SKM-1 treated with dmso at 0.1 percent for 144 hours (cell line): ENCODE measurements around the gene ZDBF2.
"Not testable (repeated sequence)": the region's sequence is repeated elsewhere in the genome, so short reads cannot be mapped to it uniquely, and the experiment has no call there.

Source experiments
- DNase-seq: peaks from one replicate; lab custom pipeline; 2025; ENCODE audit not compliant: unreplicated experiment; lab: John Stamatoyannopoulos, UW

The ZDBF2 gene

DNA sequence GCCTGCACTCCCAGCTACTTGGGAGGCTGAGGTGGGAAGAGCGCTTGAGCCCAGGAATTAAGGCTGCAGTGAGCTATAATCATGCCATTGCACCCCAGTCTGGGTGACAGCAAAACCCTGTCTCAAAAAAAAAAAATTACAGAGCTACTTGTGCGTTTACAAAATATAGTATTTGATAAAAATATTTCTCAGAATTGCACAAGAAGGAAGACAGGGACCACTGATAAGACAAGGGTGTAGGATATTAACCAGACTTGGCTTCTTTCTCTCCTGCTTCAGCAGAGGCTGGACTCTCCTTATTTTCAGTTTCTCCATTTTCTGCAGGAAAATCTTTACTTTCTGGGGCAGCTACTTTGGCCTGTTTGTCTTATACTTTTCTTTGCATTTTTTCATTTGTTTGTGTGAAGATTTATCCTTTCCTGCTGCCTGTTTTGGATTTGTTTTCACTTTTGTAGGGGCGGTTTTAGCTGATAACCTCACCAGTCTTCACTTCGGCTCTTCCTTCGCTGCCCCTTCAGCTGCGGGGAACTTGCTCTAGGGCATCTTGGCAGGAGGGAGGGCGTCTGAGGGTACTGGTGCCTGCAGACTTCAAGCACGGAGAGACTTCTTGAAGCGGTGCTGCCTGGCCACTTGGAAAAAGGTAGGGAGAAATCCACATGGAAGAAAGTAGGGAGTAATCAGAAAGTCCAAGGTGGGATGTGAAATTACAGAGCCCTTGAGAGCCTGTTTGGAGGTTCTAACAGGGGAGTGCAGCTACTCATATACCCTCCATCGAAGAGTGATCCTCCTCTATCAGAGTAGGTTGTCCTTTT is 14.9 kb upstream of the ZDBF2 start:
- DNase-seq: peak; percentile 15

- DNase-seq: peak; percentile 9
Measured at GRCh38 chr2:206260188-206261012, 14.1 kb upstream of the ZDBF2 start.

DNA sequence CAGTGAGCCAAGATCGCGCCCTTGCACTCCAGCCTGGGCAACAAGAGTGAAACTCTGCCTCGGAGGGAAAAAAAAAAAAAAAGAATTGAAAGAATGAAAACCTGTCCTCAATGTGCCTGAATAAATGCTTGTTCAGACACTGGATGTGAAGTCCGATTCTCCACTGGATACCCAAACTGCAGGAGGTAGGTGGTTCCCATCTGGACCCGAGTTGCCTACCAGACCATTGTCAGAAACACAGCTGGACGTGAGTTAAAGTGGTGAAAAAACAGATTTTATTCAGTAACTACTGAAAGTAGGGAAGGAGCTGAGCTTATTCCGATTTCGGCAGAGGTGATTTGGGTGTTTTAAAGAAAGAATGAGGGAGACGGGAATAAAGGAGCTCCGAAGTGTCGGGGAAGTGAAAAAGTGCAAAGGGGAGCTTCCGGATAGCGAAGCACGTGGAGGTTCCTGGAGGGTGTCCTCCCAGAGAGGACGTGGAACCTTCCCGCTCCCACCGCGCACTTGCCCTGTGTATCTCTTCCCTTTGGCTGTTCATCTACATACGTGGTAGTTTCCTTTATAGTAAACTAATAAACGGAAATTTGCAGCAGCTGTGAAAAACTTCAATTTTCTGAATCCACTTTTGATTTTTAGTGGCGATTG is 10.4 kb upstream of the ZDBF2 start:
- DNase-seq: no peak

GRCh38 chr2:206266130-206267125 is 8.0 kb upstream of the ZDBF2 start:
- no peak for DNase-seq

DNA sequence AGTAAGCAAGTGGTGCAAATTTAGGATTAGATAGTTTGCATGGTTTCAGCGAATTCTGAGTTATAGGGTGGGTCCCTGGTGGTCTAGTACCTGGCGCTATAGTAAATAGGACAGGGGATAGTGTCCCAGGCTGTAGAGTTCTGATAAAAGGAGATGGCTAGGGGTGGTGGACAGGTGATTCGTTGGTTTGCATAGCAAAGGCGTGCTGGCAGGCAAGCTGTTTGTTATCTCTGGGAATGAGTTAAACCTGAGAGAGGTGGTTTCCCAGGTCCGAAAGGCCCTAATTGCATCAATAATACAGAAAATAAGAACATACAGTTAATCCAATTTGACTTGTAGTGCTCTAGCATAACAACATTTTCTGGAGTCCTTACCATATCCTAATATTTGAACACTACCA is 6.9 kb upstream of the ZDBF2 start:
- DNase-seq: no peak

DNA sequence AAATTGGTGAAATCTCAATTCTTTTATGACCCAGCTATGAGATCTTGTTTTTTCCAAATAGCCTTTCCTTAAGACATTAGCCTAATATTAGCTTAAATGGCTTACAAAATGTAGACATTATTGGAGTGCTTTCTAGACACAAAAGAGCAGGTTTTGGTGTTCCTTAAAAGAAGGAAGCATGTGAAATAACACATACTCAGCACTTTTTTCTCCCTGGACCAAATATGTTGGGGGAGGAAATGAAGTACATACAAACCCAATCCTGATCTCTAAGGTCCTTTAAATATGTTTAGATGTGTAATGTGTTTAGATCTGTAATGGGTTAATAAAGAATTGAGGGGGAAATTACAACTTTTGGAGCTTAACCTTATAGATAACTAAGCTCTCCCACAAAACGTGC is 3.4 kb upstream of the ZDBF2 start:
- DNase-seq: no peak

GRCh38 chr2:206273905-206274304 is 558 bp upstream of the ZDBF2 start:
- no peak for DNase-seq

DNA sequence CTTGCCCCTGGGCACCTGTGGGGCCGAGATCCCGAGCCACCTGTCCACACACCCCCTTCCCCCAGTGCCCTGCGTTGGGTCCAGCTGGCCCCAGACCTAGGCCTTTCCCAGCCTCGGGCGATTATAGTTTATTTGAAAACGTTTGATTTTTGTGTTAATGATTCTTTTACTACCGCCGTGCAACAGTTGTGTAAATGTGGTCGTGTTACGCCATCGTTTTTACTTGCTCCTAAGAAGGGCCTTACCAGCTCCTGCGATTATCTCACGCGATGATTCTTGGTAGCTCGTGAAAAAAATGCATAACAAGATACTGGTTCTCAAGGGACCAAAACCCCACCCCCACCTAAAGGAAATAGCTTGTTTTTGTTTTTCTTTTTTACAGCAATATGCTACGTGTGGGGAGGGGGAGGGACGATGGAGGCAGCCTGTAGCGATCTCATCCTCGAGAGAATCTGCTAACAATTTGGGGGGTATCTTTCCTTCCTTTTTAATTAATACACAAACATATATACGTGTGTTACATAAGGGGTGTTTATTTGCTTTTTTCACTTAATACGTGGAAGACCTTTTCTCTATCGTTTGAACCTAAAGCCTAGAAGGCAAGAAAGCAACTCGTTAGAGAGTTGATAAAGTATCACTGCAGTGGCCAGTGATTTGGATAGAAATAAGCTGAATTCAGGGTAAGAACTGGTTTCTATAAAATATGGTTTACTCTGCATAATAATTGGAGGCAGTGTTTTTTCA is 1.0 kb downstream of the ZDBF2 start:
- peak; percentile 27 for DNase-seq

- DNase-seq: no peak
Measured at GRCh38 chr2:206276169-206276942, 1.9 kb downstream of the ZDBF2 start.

- no peak for DNase-seq
Measured at GRCh38 chr2:206277503-206277902, 3.0 kb downstream of the ZDBF2 start.

DNA sequence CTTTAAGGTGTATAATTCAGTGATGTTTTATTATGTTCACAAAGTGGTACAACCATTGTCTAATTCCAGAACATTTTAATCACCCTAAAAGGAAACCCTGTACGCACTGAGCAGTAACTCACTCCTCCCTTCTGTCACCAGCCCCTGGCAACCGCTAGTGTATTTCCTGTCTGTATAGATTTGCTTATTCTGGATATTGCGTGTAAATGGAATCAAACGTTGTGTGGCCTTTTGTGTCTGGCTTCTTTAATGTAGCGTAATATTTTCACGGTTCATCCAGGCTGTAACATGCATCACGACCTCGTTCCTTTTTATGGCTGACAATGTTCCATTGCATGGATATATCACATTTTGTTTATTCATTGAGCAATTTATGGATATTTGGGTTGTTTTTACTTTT is 8.3 kb downstream of the ZDBF2 start:
- no peak for DNase-seq

GRCh38 chr2:206287197-206287596 is 12.7 kb downstream of the ZDBF2 start:
- DNase-seq: no peak

GRCh38 chr2:206289391-206289790 is 14.9 kb downstream of the ZDBF2 start:
- DNase-seq: no peak

DNA sequence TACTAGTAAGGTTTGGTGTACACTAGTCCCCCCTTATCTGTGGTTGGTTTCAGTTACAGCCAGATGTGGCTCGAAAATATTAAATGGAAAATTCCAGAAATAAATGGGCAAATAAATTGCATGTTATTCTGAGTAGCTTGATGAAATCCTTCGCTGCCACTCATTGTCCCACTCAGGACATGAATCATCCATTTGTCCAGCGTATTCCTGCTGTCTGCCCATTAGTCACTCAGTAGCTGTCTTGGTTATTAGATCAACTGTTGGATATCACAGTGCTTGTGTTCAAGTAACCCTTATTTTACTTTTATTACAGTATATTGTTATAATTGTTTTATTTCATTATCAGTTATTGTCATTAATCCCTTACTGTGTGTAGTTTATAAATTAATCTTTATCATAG is 21.7 kb downstream of the ZDBF2 start:
- no peak for DNase-seq

DNA sequence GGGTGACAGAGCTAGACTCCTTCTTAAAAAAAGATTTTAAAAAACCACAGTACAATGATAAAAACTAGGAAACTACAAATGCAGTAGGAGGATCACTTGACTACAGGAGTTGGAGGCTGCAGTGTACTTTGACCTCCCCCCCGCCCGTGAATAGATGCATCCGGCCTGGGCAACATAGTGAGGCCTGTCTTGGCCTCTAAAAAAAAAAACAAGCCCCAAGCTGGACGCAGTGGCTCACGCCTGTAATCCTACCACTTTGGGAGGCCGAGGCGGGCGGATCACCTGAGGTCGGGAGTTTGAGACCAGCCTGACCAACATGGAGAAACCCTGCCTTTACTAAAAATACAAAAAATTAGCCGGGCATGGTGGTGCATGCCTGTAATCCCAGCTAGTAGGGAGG is 25.1 kb downstream of the ZDBF2 start:
- not testable (repeated sequence) for DNase-seq

DNA sequence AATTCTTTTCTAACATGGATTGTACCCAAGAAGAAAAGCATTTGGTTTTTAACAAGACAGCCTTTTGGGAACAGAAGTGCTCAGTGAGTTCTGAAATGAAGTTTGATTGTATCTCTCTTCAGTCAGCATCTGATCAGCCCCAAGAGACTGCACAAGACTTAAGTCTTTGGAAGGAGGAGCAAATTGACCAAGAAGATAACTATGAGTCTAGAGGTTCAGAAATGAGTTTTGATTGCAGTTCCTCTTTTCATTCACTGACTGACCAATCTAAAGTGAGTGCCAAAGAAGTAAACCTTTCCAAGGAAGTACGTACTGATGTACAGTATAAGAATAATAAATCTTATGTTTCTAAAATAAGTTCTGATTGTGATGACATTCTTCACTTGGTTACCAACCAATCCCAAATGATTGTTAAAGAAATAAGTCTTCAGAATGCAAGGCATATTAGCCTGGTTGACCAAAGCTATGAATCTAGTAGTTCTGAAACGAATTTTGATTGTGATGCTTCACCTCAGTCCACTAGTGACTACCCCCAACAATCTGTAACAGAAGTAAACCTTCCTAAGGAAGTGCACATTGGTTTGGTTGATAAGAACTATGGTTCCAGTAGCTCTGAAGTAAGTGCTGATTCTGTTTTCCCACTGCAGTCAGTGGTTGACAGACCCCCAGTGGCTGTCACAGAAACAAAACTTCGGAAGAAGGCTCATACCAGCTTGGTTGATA is 31.2 kb downstream of the ZDBF2 start:
- no peak for DNase-seq

DNA sequence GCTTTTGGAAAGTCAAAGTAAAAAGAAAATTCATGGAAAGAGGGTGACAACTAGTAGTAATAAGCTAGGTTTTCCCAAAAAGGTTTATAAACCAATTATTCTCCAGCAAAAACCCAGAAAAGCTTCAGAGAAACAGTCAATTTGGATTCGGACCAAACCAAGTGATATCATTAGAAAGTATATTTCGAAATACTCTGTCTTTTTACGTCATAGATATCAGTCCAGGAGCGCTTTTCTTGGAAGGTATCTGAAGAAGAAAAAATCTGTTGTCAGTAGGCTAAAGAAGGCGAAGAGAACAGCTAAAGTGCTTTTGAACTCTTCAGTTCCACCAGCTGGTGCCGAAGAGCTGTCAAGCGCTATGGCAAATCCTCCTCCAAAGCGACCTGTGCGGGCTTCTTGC is 36.6 kb downstream of the ZDBF2 start:
- no peak for DNase-seq

- no peak for DNase-seq
Measured at GRCh38 chr2:206316141-206316540, 41.7 kb downstream of the ZDBF2 start.

DNA sequence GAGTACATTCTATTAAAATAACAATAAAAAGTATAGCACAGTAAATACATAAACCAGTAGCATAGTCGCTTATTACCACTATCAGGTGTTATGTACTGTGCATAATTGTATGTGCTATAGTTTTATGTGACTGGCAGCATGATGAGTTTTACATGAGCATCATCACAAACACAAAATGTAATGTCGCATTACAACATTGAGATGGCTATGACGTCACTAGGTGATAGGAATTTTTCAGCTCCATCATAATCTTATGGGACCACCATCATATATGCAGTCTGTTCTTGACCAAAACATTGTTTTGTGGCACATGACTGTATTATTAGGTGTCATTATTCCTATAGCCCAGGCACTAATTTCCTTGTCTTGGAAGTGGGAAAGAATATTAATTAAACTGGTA is 48.6 kb downstream of the ZDBF2 start:
- no peak for DNase-seq
